Left ventricle myocardium superior (tissue), 1 donor: ENCODE data around the gene DUSP1. TPM values are rescaled to one million over a fixed set of nuclear protein-coding genes. Genes with fewer than 3 reads are reported as not detected.
"Not testable (repeated sequence)": the region's sequence is repeated elsewhere in the genome, so short reads cannot be mapped to it uniquely, and the experiment has no call there.

ENCODE experiments used
- ATAC-seq: fragments of 200-7000 bp; cut with Tn5 transposase; one replicate; pipeline ENCODE4 v1.9.1; 2020; ENCODE audit warnings: mild to moderate bottlenecking, moderate library complexity
- DNase-seq: peaks from one replicate; pipeline ENCODE4 v3.0.0-alpha.2; 2020
- intact Hi-C: fragments of 100-400 bp; cut with micrococcal nuclease; formaldehyde crosslinking; loops from one replicate; pipeline ENCODE4 v1.11.0; 2022
- total RNA-seq: library from RNA; stranded (reverse); fragmentation: NEBNext Ultra II Directional; extraction: Animal tissue kit (Norgen Biotek cat#: 25700); gene quantifications from one replicate; pipeline ENCODE4 v1.2.1, GENCODE V29; 2021
- donor health status: DM: no; HTN: yes; CAD: no; lungs with severe emphysema.

The DUSP1 gene
- total RNA-seq, 1 donor from 2014 or later, result 98.9 TPM

DNA sequence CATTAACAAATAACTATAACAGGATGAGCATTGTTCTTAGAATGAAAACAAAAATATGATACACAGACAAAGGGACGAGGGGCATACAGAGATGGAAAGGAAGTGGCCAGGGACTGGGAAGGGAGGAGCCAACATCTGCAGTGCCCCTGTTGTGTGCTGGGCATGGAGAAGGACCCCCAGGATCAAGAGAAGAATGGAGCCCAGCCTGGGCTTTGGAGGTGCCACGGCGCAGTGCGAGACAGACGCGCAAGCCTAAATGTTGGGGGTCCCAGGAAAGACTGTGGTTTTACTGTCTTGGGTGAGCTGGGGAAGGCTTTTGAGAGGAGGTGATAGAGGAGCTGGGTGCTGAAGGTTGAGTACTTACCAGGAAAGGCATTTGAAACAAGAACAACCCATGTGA lies 28.4 kb upstream of the DUSP1 start:
- ATAC-seq, result no peak
- no peak for DNase-seq
- intact Hi-C loops, result no loop called here

DNA sequence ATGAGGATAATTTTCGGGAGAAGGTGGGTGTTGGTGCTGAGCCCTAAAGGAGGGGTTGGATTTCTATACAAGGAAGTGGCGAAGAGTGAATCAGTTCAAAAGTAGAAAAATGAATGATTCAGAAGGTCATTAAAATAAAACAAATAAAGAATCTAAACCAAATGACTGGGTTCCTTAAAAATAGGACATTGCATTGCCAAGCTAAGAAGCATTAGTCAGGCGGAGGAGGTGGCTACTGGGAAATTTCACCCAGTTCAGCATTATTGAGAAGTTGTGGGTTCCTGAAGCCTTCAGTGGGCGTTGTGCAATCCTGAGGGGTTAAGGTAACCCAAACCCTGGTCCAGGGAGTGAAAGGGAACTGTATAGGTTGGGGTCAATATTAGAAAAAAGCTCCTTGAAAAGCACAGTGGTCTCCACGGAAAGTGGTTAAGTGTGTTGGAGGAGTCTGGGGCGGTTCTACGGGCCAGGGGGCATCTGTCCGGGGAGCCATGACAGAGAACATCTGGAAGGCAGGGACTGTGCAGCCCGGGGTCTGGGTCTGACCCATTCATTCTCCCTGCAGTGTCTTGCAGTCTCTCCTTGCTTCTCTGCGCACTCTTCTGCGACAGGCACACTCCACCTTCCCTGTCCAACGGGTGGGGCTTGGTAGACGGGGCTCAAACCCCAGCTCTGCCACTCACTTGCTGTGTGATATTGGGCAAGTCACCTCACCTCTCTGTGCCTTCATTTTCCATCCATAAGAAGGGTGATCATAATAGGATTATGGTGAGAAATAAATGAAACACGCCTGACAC lies 27.6 kb upstream of the DUSP1 start:
- intact Hi-C loops, result no loop called here

DNA sequence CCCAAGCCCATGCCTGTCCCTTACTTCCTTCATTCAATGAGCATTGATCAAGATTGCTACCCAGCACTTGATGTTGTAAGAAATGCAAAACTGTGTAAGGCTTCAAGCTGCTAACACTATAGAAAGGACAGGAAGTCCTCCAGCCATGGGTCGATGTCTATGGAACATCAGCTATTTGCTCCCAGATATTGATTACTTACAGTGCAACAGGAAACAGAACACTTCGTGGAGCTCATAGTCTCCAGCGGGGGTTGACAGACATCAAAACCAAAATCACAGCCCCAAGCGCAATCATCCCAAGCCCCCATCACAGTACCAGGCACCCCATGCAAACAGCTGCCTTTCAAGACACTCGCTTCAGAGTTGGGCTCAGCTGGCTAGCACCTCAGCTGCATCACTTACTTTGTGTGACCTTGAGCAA lies 26.8 kb upstream of the DUSP1 start:
- intact Hi-C loops, result no loop called here
- no peak for ATAC-seq
- DNase-seq, result no peak

More for the DNA sequence above, 27.6 kb upstream of the DUSP1 start:
- DNase-seq (no peak), ATAC-seq (no peak)

DNA sequence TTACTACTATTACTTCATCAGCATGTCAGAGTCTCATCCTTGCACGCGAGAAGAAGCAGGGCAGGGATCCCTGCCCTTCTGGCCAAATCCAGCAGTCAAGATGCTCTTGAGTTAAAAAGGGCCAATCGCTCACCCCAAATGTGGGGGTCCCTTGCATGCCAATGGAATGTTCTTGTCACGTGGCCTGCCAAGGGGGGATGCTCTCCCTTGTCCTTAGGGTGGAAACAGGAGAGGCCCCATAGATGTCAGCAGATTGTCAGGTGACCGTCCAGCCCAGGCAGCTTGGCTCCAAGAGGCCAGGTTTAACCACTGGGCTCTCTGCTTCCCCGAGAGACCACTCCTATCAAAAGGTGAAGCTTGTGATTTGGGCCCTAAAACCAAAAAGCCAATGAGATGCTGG lies 25.3 kb upstream of the DUSP1 start:
- no peak for DNase-seq
- intact Hi-C loops, result no loop called here
- no peak for ATAC-seq

DNA sequence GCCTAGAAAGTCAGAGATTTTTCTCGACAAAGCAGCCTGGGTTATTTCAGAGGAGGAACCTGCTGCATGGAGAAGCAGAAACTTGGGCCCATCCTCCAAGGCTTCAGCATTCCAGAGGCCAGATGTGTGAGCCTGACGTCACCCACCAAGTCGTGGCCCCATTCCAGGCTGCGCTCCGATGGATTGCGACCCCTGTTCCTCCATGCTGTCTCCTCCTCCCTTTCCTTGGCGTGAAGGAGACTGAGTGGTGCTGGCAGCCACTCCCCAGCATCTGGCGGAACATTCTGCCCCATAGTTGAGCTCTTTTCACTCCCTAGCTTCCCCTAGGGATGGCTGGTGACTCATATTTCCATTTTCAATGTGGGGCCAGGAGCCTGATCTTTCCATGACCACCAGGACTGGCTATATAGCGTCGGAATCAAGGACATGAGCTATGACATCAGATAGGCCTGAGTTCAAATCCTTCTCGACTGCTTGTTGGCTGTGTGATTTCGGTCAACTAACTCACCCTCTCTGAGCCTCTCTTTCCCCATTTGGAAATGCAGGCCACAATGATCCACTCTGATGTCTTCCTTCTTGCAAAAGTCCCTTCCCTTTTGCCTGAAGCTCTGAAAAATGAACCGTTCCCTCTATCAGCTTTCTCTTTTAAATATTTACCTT lies 24.5 kb upstream of the DUSP1 start:
- ATAC-seq (peak; percentile 94), DNase-seq (peak; percentile 95)
- intact Hi-C loops, result no loop called here

DNA sequence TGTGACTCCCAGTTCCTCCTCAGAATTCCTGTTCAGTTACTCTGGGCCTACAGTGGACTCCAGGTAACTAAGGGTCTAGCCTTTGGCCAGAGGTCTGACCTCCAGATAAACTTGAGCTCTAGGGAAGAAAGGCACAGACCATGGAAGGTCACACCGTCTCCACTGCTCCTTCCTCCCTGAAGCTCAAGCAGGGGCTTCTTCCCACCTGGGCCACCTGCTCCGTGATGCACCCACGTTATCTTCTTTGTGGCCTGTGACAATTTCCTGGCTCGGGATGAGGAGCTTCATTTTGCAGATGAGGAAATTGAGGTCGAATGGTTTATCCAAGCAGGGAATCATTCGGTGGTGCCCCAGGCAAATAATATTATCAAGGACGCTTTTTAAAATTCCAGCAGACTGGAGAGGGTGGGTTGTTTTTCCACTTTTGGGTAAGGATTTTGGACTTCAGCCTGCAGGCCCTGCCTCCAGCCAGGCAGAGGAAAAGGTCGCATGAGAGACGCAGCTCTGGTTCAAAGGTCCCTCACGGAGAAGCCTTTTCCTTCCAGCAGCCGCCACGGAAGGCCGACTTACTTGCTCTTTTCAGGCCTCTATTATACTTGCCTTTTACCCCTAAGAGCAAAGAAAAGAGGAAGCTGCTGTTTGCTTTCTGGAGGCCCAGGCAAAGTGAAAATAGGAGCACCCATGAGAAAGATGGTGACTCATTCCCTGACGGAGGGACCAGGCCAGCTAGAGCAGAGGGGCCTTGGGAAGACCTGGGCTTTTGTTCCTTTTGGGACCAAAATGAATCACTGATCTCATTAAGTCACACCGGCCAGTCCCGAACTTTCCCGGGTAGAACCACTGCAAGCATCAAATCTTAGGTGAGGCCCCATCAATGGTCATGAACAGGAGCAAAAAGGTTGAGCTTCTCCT lies 22.8 kb upstream of the DUSP1 start:
- DNase-seq (no peak), ATAC-seq (no peak)
- intact Hi-C loops, result no loop called here

DNA sequence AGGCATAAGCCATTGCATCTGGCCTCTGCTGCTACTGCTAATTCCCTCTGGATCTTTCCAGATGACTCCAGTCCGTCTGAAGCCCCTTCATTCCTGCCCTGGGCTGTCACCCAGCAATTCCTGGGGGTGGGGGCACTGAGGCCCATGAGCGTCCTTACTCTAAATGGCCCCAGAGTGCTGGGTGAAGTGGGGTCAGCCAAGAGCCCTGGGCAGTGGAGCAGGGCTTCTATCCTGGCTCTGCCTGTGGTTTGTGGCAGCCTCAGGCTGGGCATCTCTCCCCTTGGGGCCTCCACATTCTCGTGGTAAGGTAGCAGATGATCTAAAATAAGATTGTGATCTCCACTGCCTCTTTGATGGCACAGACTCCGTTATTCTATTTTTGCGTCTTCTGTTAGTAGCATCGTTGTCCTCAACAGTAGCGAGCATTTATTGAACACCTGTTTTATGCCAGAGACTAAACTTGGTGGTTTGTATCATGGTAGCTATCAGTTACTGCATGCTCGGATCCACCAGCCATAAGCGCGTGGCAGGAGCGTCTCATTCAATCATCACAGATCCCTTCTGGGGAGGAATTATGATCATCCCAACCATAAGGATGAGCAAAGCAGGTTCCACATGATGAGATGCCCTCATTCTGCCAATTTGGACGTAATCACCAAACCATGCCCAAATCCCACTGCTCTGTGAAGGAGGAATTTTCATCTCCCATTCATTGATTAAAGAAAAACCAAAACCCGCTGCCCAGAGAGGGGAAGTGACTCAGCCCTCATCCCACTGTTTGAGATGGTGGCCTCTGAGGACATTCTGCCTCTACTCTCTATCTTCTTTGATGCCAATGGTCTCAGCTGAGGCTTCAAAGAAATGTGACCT lies 21.9 kb upstream of the DUSP1 start:
- DNase-seq, result no peak
- intact Hi-C loops, result no loop called here
- ATAC-seq, result no peak

DNA sequence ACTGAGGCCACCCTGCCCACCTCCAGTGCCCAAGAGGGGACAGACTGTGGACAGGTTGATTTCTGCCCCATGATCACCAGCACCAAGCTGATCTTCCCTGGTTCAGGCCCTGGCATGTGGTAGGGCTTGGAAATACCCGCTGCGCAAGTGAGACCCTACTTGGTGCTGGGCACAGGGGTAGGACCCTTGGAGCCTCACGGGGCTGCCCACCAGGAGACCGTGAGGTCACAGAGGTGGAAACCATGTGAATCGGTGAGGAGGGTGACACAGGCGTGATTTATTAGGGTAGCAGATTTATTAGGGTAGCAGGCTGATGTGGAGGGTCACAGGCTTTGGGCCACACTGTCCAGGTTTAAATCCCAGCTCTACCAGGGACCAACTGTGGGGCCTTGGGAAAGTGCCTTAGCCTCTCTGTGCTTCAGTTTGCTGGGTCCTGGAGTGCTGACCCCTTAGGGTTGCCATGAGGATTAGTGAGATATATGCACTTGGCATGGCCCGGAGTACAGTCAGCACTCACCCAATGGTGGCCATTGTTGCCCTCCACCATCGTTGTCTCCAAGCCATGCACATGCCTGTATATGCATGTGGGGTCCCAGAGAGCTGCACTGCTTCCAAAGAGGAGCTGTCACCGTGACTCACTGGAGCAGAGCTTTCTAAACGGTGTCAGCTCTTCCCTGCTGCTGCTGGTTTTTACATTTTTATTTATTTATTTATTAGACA lies 20.9 kb upstream of the DUSP1 start:
- intact Hi-C loops, result no loop called here
- ATAC-seq, result no peak

DNA sequence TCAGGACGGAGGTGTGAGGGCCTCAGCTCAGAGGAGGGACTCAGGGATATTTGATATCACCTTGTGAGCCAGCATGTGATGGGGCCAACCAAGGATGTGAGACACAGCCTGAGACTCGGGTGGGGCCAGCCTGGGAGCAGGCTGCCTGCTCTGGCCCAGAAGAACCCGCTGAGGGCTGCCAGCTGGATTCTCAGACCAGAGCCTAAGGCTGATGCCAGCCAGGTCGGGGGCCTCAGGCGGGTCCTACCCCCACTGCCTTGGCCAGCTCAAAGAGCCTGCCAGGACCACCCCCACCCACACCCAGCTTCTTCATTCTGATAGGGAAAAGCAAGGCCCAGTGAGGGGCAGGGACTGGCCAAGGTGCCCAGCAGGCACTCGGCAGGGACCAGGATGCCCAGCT lies 20.3 kb upstream of the DUSP1 start:
- intact Hi-C loops, result no loop called here
- DNase-seq (no peak), ATAC-seq (no peak)

More for the DNA sequence above, 20.9 kb upstream of the DUSP1 start:
- DNase-seq, result no peak

DNA sequence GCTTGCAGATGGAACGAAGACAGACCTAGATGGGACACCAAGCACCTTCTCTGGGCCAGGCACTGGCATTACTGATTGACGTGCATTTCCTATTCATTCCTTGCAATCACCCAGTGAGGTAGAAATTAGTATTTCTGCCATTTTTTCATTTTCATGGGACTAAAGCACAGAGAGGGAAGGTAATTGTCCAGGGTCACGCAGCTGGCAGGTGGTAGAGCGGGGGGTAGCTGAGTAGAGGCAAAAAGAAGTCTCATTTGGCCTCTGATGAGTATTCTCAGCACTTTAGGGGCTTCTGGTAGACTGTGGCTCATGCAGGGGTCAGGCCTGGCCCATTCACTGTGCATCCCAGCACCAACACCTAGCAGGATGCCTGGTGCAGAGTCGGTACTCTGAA lies 19.5 kb upstream of the DUSP1 start:
- ATAC-seq, result no peak
- intact Hi-C loops, result no loop called here
- DNase-seq, result no peak

DNA sequence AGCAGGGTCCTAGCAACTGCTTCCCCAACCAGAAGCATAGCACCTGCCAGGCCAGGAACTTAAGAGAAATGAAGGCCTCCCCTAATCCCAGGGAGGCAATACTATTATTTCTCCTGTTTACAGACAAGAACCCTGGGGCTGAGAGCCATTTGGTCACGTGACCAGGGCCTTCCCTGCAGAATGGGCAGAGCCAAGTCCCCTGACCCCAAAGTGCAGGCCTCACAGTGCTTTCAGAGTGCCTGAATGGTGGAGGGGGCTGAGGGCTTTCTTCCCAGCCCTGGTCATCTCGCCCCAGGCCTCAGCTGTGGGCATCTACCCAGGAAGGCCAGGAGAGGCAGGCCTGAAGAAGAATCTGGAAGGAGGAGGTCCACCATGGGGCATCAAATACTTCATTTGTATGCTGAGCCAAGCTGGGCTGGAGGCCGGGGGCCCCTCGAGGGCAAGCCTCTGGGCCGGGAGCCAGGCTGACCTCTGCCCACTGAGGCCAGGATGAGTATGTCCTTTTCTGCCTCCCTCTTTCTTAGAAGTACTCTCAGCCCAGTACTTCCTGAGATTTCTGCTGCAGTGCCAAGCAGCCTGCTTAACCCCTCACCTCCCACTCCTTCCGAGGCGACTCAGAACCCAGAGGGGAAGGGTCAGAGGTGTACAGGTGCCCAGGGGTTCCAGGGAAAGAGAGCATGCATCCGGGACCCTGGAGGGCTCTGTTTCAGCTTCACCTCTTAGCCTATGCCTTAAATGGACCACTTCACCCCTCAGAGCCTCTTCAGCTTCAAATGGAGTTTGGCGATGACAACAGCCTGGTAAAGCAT lies 18.9 kb upstream of the DUSP1 start:
- ATAC-seq (peak; percentile 7), DNase-seq (no peak)
- intact Hi-C loops, result no loop called here

DNA sequence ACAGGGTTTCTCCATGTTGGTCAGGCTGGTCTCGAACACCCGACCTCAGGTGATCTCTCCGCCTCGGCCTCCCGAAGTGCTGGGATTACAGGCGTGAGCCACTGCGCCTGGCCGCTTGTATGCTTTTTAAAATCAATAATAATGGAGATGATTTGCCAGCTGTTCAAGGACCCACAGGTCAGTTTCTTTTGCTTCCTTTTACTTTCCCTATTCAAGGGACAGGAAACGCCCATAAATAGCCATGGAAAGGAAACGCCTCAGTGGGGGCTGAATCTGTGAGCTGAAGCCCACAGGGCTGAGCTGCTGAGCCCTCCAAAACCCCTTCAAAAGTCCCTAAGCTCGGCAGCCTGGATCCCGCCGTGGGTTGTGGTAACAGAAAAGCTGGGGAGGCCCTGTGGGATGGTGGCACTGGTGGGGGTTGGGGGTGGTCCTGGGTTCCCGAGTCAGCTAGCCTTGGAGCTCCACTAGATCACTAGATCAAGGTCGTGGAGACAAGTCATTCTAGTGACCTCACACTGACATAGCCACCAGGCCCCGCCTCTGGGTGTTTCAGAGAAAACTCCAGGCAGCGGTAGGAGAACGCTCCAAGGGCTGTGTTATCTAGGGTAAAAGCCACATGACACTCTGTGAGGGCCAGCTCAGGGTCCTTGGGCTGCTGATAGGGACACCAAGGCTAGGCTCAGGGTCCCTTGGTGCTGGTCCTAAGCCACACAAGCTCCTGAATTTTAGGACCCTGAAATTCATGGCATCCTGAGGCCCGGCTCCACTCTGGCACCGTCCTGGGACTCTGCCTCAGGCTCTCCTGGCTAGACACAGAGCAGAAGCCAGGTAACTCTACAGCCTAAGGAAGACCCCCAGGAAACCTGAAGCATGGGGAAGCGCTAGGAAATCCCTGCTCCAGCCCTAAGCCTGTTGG lies 18.0 kb upstream of the DUSP1 start:
- peak; percentile 54 for DNase-seq
- intact Hi-C loops, result no loop called here
- ATAC-seq, result peak; percentile 76

DNA sequence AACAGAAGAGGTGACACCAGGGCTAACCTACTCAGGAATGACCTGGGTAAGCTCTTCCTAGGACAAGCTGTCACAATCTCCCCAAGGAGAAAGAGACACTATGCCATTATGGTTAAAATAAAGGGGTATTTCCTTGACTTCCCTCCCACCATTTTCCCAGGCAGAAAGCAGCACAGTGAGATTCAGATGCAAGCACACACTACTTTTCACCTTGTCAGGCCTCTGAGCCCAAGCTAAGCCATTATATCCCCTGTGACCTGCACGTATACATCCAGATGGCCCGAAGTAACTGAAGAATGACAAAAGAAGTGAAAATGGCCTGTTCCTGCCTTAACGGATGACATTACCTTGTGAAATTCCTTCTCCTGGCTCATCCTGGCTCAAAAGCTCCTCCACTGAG lies 16.5 kb upstream of the DUSP1 start:
- DNase-seq, intact Hi-C loops, ATAC-seq: not testable (repeated sequence)

DNA sequence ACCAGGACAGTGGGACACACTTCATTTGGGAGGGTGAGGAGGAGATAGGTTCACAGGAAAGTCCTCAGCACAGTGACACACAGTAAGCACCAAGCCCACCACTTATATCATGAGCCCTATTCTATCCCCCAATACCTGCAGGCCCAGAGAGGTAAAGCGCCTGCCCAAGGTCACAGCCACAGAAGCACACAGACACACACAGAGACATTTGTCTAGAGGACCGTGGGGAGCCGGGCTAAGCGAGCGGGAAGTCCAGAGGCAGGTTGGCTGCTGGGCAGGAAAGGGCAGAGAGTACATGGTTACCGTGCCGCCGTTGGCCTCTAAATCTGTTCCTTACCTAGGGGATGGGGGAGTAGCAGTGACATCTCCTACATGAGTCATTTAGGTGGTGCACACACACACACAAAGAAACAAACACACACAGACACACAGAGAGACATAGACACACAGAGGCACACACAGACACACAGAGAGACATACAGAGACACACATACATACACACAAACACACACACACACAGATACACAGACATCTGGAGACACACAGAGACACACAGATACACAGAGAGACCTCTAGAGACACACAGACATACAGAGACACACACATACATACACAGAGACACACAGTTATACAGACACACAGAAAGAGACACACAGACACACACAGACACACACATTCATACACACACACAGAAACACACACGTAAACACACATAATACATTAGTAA lies 15.9 kb upstream of the DUSP1 start:
- ATAC-seq (no peak), DNase-seq (no peak)
- intact Hi-C loops, result no loop called here

DNA sequence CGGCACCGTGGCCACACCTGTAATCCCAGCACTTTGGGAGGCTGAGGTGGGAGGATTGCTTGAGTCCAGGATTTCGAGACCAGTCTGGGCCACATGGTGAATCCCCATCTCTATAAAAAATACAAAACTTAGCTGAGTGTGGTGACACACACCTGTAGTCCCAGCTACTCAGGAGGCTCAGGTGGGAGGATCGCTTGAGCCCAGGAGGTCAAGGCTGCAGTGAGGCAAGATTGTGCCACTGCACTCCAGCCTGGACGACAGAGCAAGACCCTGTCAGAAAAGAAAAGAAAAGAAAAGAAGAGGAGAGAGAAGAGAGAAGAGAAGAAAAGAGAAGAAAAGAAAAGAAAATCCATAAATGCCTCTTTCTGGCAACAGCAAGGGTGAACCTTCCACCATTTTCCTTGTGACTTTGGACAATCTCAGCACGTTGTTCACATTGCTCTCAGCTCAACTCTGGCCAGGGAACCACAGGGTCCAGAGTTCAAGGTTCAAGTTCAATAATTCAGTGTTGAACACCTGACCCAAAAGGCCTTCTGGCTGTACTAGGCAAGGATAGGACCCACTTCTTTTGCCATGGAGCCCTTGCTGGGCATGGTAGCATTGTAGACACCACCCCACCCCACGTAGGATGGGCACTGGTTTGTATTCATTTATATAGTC lies 14.6 kb upstream of the DUSP1 start:
- ATAC-seq, result no peak
- intact Hi-C loops, result no loop called here
- no peak for DNase-seq
